HUES6 (cell line): ENCODE results near the gene CLMP.
A peak's percentile ranks its signal among the peaks of the same experiment; 100 is the strongest.
"Not testable (repeated sequence)": the region's sequence is repeated elsewhere in the genome, so short reads cannot be mapped to it uniquely, and the experiment has no call there.

ENCODE experiments used
- H3K27ac ChIP-seq: 2 replicates; pipeline ENCODE4 v1.7.0; 2013; ENCODE audit warnings: low read depth, mild to moderate bottlenecking, low read length, inconsistent platforms
- H3K27me3 ChIP-seq: 2 replicates; pipeline ENCODE4 v1.6.1; 2013; ENCODE audit warnings: low read length; ENCODE audit not compliant: control insufficient read depth, insufficient read depth
- H3K36me3 ChIP-seq: 2 replicates; pipeline ENCODE4 v1.6.1; 2013; ENCODE audit warnings: low read length; ENCODE audit not compliant: control insufficient read depth, insufficient read depth
- H3K4me1 ChIP-seq: 2 replicates; pipeline ENCODE4 v1.6.1; 2013; ENCODE audit warnings: low read length; ENCODE audit not compliant: control insufficient read depth, insufficient read depth
- H3K4me3 ChIP-seq: 2 replicates; pipeline ENCODE4 v1.5.1; 2013; ENCODE audit warnings: low read depth, low read length
- H3K9ac ChIP-seq: one replicate; pipeline ENCODE4 v1.6.1; 2013; ENCODE audit warnings: mild to moderate bottlenecking, low read length
- H3K9me3 ChIP-seq: 2 replicates; pipeline ENCODE4 v1.6.1; 2013; ENCODE audit warnings: low read depth, low read length; ENCODE audit not compliant: control insufficient read depth, insufficient read depth

Gene CLMP

DNA sequence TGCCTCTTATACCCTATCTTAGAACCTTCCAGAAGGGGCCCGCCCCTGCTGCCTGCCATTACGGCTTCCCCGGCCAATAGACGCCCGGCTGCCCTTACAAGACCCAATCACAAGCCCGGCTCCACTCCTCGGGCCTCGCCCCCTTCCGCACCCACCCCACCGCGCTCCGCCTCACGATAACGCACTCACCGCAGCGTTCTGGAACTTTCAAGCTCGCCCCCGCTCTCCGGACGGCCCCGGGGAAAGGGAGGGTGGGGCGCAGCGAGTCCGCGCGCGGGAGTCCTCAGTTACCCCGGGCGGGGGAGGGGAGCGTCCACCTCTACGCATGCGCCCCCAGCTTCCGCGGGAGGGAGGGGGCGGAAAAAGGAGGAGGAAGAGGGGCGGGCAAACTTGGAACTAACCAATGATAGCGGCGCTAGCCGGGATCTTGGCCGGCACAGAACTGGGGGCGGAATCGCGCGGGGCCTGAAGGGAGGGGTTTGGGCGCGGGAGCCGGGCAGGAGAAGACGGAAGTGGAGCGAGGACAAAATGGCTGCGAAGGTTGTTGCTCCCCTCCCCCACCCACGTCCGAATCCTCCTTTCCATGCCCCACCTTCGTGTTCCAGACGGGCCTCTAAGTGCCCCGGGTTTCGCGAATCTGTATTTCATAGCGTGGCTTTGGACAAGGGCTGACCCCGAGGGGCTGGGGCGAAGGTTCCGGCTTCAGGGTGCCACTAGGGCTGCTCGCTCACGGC is 132.7 kb downstream of the CLMP start:
- Histone ChIP-seq H3K36me3 (peaks cover 46% of the 10 kb centered on the region), H3K27me3 (no peaks in the 10 kb centered on the region), H3K4me1 (peaks cover 18% of the 10 kb centered on the region), H3K4me3 (peak overlapping the region; percentile 97), H3K27ac (peak overlapping the region; percentile 100), H3K9me3 (no peaks in the 10 kb centered on the region), H3K9ac (peak overlapping the region; percentile 100)

DNA sequence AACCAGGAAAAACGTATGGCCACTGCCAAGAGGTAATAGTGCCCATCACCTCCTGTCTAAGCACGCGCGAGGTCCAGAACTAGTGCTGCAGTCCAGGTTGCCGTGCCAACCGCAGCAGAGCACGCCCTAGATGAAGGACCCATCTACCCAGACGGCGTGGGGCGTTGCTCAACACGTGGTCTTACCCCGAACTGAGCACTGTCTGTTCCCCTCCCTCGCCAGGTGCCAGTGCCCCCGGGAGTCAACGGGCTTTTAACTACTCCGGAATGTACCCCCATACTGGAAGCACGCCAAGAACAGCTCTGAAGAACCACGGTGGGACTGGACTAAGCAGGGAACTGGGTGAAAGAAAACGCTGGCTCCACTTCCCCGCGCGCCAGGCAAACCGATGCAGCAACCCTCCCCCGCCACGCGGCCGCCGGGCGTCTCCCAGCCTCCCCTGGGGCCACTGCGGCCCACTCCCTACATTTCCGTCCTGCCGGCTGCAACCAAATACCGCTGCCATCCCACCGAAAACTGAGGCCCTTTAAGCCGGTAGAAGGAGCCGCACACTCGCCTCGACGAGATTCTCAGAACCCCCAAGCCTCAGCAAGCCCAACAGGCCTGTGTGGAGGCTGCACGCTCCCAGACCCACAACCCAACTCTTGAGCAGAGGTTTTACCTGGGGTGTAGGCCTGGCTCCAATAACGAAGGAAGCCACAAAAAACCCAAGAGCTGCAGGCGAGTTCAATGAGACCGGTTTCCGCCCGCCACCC is 133.5 kb downstream of the CLMP start, which contains the start of gene HSPA8:
Gene HSPA8, minus strand, starts transcription at position 734 of the 755 bp plus-strand sequence. CDS start 812 bp downstream, outside the sequence.
- Histone ChIP-seq H3K9ac (peak within 1 kb of the TSS; percentile 100), H3K9me3 (no peaks in the 10 kb centered on the region), H3K27ac (peak within 1 kb of the TSS; percentile 100), H3K27me3 (no peaks in the 10 kb centered on the region), H3K4me1 (peaks cover 18% of the 10 kb centered on the region), H3K36me3 (peaks cover 53% of the 10 kb centered on the region), H3K4me3 (peak within 1 kb of the TSS; percentile 97)

DNA sequence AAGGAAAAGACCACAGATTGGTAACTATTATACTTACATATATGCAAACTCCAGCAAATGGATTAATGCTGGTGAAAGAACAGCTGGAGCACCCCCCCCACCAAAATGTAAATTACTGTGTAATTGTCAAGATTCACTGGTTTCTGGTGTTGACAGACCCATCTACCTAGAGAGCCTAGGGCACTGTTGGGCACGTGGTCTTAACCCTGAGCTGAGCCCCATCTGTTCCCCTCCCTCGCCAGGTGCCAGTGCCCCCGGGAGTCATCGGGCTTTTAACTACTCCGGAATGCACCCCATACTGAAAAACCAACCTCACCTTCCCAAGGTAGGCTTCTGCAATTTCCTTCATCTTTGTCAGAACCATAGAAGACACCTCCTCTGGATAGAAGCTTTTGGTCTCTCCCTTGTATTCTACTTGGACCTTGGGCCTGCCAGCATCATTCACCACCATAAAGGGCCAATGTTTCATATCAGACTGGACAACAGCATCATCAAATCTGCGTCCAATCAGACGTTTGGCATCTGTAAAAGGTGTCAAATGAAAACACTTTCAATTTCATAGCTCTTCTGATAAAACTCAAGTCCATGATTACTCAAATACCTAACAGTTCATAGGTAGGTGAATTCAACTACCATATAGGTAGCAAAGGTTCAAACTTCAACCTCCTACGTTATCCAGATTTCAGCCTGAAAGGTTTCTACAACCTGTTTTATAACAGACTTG is 134.6 kb downstream of the CLMP start:
- H3K36me3 ChIP-seq: peaks cover 64% of the 10 kb centered on the region
- no peaks in the 10 kb centered on the region for H3K9me3 ChIP-seq
- H3K4me1 ChIP-seq: peaks cover 18% of the 10 kb centered on the region
- H3K27ac ChIP-seq: peak overlapping the region; percentile 100
- H3K4me3 ChIP-seq: peak overlapping the region; percentile 97
- no peaks in the 10 kb centered on the region for H3K27me3 ChIP-seq
- H3K9ac ChIP-seq: peak overlapping the region; percentile 100

DNA sequence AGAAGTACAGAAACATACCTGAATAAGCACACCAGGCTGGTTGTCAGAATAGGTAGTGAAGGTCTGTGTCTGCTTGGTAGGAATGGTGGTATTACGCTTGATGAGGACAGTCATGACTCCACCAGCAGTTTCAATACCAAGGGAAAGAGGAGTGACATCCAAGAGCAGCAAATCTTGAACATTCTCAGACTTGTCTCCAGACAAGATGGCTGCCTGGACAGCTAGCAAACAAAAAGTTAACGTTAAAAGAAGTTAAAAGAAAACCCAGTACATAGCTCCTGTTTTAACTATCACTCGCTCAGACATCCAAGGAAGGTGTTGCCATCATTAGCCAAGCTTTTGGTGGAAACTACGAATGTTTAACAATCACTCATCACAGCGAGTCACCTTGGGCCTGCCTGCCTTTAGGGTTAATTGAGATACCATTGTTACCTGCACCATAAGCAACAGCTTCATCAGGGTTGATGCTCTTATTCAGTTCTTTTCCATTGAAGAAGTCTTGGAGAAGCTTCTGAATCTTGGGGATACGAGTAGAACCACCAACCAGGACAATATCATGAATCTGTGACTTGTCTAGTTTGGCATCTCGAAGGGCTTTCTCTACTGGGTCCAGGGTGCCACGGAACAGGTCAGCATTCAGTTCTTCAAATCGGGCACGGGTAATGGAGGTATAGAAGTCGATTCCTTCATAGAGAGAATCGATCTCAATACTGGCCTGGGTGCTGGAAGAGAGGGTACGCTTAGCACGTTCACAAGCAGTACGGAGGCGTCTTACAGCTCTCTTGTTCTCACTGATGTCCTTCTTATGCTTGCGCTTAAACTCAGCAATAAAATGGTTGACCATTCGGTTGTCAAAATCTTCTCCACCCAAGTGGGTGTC is 135.8 kb downstream of the CLMP start:
- peaks cover 16% of the 10 kb centered on the region for H3K4me1 ChIP-seq
- H3K27me3 ChIP-seq, H3K27ac ChIP-seq, H3K9me3 ChIP-seq: not testable (repeated sequence)
- H3K36me3 ChIP-seq: peaks cover 69% of the 10 kb centered on the region
- H3K9ac ChIP-seq: peak overlapping the region; percentile 7
- H3K4me3 ChIP-seq: peak overlapping the region; percentile 97

DNA sequence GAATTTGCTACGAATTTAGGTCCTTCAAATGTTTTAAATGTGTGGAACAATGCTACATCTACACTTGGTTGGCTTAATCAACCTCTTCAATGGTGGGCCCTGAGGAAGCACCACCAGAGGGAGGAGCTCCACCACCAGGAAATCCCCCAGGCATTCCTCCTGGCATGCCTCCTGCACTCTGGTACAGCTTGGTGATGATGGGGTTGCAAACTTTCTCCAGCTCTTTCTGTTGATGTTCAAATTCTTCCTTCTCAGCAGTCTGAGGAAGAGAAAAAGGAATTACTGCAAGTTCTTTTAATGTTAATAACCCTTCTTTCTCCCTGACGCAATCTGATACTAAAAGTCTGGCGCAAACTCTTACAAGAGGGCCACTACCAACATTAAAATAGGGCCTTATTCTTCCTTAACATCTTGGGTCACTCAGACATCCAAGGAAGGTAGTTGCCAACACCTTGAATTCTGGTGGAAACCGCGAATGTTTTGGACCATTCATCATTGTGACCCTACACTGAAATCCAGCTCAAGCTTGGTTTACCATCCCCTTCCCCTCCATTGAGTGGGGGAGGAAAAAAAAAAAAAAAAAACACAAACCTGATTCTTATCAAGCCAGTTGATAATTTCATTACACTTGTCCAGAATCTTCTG is 137.3 kb downstream of the CLMP start:
- no peaks in the 10 kb centered on the region for H3K27me3 ChIP-seq
- no peaks in the 10 kb centered on the region for H3K9me3 ChIP-seq
- no peak overlapping the region for H3K4me3 ChIP-seq
- no peak overlapping the region for H3K9ac ChIP-seq
- H3K36me3 ChIP-seq: peaks cover 77% of the 10 kb centered on the region
- peaks cover 7% of the 10 kb centered on the region; the same call in 1 of the 2 replicates for H3K4me1 ChIP-seq
- no peak overlapping the region for H3K27ac ChIP-seq

DNA sequence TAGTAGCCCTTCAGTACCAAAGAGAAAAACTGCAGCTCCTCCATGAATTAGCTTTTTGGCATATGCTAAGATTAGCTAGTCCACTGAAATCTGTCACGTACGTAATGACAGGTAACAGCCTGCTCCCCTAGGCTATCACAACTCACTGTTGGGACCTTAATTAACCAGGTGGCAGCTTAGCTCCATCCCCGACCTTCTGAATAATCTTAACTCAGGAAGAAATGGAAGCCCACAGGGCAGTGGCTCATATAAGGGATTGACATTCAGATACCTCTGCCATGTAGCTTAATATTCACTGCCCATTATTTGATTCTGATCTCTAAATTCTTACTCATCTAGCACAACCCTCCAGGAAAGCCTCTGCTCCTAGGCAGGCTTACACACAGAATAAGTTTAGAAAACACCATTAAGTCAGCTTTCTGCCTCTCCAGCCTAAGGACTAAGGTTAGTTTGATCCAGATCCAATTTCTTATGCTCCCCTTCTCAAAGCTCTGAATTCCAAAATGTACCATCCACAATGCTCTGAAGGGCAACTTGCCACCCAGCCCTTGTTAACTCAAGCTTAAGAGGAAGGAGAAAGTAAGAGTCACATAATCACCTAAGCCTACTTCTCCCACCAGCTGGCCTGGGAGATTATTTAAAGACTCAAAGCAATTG is 138.1 kb downstream of the CLMP start:
- Histone ChIP-seq H3K9me3 (no peaks in the 10 kb centered on the region), H3K27ac (no peak overlapping the region), H3K4me3 (no peak overlapping the region), H3K9ac (no peak overlapping the region), H3K4me1 (peaks cover 7% of the 10 kb centered on the region; the same call in 1 of the 2 replicates), H3K27me3 (no peaks in the 10 kb centered on the region), H3K36me3 (peaks cover 77% of the 10 kb centered on the region)

DNA sequence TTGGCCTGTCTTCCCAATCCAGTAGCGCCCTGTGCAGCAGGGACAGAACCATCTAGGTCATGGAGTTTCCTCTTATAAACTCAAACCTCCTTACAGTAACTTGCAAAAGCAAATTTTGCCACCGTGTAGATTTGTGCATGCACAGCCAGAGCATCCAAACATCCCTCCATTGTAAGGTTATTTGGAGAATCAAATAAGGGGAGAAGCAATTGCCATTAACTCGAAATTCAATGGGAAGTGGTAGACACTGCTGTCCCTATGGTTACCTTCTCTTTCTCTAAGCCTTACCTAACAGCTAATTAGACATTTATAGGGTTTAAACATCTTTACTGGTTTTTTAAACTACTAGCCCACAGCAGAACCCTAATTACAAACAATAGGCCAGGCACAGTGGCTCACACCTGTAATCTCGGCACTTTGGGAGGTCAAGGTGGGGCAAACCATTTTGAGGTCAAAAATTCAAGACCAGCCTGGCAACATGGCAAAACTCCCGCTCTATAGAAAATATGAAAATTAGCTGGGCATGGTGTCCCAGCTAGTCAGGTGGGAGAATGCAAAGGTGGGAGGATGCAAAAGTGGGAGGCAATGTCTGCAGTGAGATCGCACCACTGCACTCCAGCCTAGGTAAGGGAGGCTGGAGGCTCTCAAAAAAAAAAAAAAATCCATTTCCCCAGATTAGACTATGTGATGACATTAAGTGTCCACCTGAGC is 139.7 kb downstream of the CLMP start:
- Histone ChIP-seq H3K4me3 (no peak overlapping the region), H3K36me3 (peaks cover 62% of the 10 kb centered on the region), H3K9ac (no peak overlapping the region), H3K27ac (no peak overlapping the region), H3K4me1 (0 out of 2 replicates have a peak, but pooled peaks cover 3% of the 10 kb centered on the region), H3K27me3 (no peaks in the 10 kb centered on the region), H3K9me3 (no peaks in the 10 kb centered on the region)

DNA sequence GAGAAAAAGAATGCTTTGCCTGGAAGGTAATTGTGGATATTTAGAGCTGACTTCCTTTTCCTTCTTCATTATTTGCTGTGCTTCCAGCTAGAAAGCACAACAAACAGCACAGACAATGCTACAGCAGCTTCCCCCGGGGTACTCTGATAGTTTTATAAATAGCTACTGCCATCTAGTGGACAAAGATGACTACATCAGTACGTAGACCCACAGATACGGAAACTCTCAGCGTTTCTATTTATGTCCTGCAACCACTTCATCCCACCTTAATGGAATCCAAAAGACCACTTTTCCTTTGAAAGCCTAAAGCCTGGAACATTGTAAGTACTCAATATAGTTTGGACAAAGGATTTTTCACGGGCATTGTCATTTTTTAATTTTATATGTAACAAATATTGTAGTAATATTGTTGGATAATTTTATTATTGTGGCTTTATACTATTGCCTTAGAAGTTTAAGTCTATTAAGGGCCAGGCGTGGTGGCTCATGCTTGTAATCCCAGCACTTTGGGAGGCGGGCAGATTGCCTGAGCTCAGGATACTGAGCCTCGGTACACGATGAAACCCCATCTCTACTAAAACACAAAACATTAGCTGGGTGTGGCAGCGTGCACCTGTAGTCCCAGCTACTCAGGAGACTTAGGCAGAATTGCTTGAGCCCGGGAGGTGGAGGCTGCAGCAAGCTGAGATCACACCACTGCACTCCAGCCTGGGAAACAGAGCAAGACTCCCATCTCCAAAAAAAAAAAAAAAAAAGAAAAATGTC is 140.6 kb downstream of the CLMP start:
- H3K27me3 ChIP-seq: no peaks in the 10 kb centered on the region
- no peak overlapping the region for H3K9ac ChIP-seq
- no peaks in the 10 kb centered on the region for H3K9me3 ChIP-seq
- H3K4me1 ChIP-seq: 0 out of 2 replicates have a peak, but pooled peaks cover under 1% of the 10 kb centered on the region
- H3K27ac ChIP-seq: no peak overlapping the region
- H3K4me3 ChIP-seq: no peak overlapping the region
- peaks cover 53% of the 10 kb centered on the region for H3K36me3 ChIP-seq
